PC-9 (cell line): ENCODE measurements around the gene OGG1. TPM values are rescaled to one million over a fixed set of nuclear protein-coding genes. Genes with fewer than 3 reads are reported as not detected.

Experiments used
- BruUV-seq: library from RNA; stranded (reverse); fragments of 400-500 nt; replicated peaks from 2 replicates; lab custom pipeline; 2021; lab: Mats Ljungman, UMichigan
- CTCF ChIA-PET: fragments of 300-600 bp; sonication (Branson Sonifier 250); formaldehyde crosslinking; loops from one replicate; lab custom pipeline; 2022; ENCODE audit warnings: antibody characterized with exemption; lab: Charles Lee
- POLR2A ChIA-PET: fragments of 300-600 bp; sonication (Branson Sonifier 250); formaldehyde crosslinking; loops from one replicate; lab custom pipeline; 2022; ENCODE audit warnings: antibody characterized with exemption; ENCODE audit not compliant: unreplicated experiment; lab: Charles Lee
- DNase-seq, 2 experiments: peaks; one replicate each; pipeline versions ENCODE4 v3.0.0 to v3.0.0-alpha.2; 2015 to 2022; ENCODE audit warnings: mixed read lengths in 1 of 2
- H2AFZ ChIP-seq: fragments of 200-600 bp; sonication (generic); 2 replicates; pipeline ENCODE4 v1.8.1; 2017; ENCODE audit warnings: antibody characterized with exemption
- H3F3A ChIP-seq: fragments of 200-600 bp; sonication (generic); 2 replicates; pipeline ENCODE4 v1.8.1; 2017; ENCODE audit warnings: antibody characterized with exemption, mild to moderate bottlenecking, low read depth; ENCODE audit not compliant: insufficient read depth
- H3K27ac ChIP-seq: fragments of 200-600 bp; sonication (generic); 2 replicates; pipeline ENCODE4 v1.6.1; 2016; ENCODE audit warnings: mixed run types
- H3K27me3 ChIP-seq: fragments of 200-600 bp; sonication (generic); 2 replicates; pipeline ENCODE4 v1.6.1; 2016; ENCODE audit warnings: low read depth, mixed run types; ENCODE audit not compliant: insufficient read depth
- H3K36me3 ChIP-seq: fragments of 200-600 bp; sonication (generic); 2 replicates; pipeline ENCODE4 v1.6.1; 2016; ENCODE audit warnings: low read depth, mixed run types
- H3K4me1 ChIP-seq: fragments of 200-600 bp; sonication (generic); replicated peaks from 2 replicates; pipeline ENCODE4 v1.6.1; 2016; ENCODE audit warnings: mixed run types; ENCODE audit not compliant: insufficient read depth
- H3K4me2 ChIP-seq: fragments of 200-600 bp; sonication (generic); 2 replicates; pipeline ENCODE4 v1.6.1; 2017; ENCODE audit warnings: mixed run types
- H3K4me3 ChIP-seq: fragments of 200-600 bp; sonication (generic); 2 replicates; pipeline ENCODE4 v1.6.1; 2016; ENCODE audit warnings: mixed run types
- H3K79me2 ChIP-seq: fragments of 200-600 bp; sonication (generic); 2 replicates; pipeline ENCODE4 v1.6.1; 2017; ENCODE audit warnings: low read depth, mixed run types
- H3K9me2 ChIP-seq: fragments of 200-600 bp; sonication (generic); 2 replicates; pipeline ENCODE4 v1.8.1; 2017; ENCODE audit warnings: mild to moderate bottlenecking; ENCODE audit not compliant: insufficient read depth
- H3K9me3 ChIP-seq: fragments of 200-600 bp; sonication (generic); 2 replicates; pipeline ENCODE4 v1.8.1; 2016; ENCODE audit warnings: low read depth; ENCODE audit not compliant: insufficient read depth
- H4K20me1 ChIP-seq: fragments of 200-600 bp; sonication (generic); 2 replicates; pipeline ENCODE4 v1.8.1; 2017; ENCODE audit not compliant: insufficient read depth
- EZH2 ChIP-seq: fragments of 200-600 bp; sonication (generic); IDR thresholded peaks from 2 replicates; pipeline ENCODE4 v1.8.0; 2017; ENCODE audit warnings: antibody characterized with exemption, low read depth
- intact Hi-C: fragments of 100-400 bp; cut with micrococcal nuclease; formaldehyde crosslinking; loops from one replicate; pipeline ENCODE4 v1.10.0; 2022; ENCODE audit not compliant: unreplicated experiment
- total RNA-seq: library from RNA; stranded (reverse); gene quantifications from 2 replicates; pipeline ENCODE4 v1.2.3, GENCODE V29; 2021
- TF ChIP-seq, protein P1 (sequence below): fragments of 200-600 bp; sonication (generic); conservative IDR thresholded peaks from 2 replicates; pipeline ENCODE4 v1.6.1; 2017; ENCODE audit warnings: mixed run types, antibody characterized with exemption, mild to moderate bottlenecking, moderate library complexity

OGG1 gene
- total RNA-seq, 1 experiment from 2014 or later = 22.1 TPM

DNA sequence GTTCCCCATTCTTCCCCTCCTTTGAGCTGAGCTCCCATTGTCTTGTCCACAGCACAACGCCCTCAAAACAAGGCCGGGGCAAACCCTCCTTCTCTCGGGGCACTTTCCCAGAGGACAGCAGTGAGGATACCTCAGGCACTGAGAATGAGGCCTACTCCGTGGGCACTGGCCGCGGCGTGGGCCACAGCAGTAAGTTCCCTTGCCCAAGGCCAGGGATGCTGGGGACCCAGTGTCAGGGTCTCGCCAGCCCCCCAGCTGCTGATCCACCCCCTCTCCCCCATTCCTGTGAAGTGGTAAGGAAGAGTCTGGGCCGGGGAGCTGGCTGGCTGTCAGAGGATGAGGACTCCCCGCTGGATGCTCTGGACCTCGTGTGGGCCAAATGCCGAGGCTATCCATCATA, 4.2 kb upstream of the OGG1 start:
- Histone ChIP-seq H3F3A (peaks cover 20% of the 10 kb centered on the region), H3K4me2 (no peak overlapping the region), H3K79me2 (peaks cover under 1% of the 10 kb centered on the region; the same call in 1 of the 2 replicates), H2AFZ (no peak overlapping the region), H3K36me3 (0 out of 2 replicates have a peak, but pooled peaks cover 9% of the 10 kb centered on the region), H3K4me1 (peaks cover 7% of the 10 kb centered on the region), H3K27me3 (no peaks in the 10 kb centered on the region), H4K20me1 (peaks cover 2% of the 10 kb centered on the region; the same call in 1 of the 2 replicates), H3K9me3 (no peaks in the 10 kb centered on the region), H3K4me3 (no peak overlapping the region), H3K27ac (no peak overlapping the region), H3K9me2 (no peaks in the 10 kb centered on the region)
- TF ChIP-seq EZH2 = no peak
- TF ChIP-seq, protein P1, sequence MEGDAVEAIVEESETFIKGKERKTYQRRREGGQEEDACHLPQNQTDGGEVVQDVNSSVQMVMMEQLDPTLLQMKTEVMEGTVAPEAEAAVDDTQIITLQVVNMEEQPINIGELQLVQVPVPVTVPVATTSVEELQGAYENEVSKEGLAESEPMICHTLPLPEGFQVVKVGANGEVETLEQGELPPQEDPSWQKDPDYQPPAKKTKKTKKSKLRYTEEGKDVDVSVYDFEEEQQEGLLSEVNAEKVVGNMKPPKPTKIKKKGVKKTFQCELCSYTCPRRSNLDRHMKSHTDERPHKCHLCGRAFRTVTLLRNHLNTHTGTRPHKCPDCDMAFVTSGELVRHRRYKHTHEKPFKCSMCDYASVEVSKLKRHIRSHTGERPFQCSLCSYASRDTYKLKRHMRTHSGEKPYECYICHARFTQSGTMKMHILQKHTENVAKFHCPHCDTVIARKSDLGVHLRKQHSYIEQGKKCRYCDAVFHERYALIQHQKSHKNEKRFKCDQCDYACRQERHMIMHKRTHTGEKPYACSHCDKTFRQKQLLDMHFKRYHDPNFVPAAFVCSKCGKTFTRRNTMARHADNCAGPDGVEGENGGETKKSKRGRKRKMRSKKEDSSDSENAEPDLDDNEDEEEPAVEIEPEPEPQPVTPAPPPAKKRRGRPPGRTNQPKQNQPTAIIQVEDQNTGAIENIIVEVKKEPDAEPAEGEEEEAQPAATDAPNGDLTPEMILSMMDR = no peak
- no TSS peak for BruUV-seq
- CTCF ChIA-PET = no interaction called here
- no peak for DNase-seq
- intact Hi-C loops = loop anchor here (10.0 kb wide), 1 partner anchor 579 kb away; the partner anchor contains the start of gene SEC13
- POLR2A ChIA-PET = no interaction called here

DNA sequence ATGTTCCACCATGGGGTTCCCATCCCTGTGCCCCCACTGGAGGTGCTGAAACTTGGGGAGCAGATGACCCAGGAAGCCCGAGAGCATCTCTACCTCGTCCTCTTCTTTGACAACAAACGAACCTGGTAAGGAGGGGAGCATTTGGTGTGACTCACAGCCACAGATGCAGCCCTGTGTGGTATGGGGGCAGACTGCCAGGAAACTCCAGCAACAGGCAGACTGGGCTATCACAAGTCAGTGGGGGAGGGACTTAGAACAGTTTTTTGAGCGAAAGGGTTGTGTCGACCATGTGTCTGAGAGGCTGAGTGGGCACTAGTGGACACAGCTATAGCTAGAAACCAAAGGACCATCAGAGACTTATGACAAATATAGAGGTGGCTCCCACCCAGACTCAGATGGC, 3.4 kb upstream of the OGG1 start:
- no peaks in the 10 kb centered on the region for H3K27me3 ChIP-seq
- peaks cover 14% of the 10 kb centered on the region for H3K4me1 ChIP-seq
- H3K36me3 ChIP-seq = 0 out of 2 replicates have a peak, but pooled peaks cover 6% of the 10 kb centered on the region
- H2AFZ ChIP-seq = no peak overlapping the region
- POLR2A ChIA-PET = interaction anchor here (0.6 kb wide), 1 partner anchor 62 kb away, joined by 3 read pairs; no protein-coding TSS in a partner anchor
- no peak overlapping the region for H3K4me3 ChIP-seq
- intact Hi-C loops = loop anchor here (10.0 kb wide), 1 partner anchor 578 kb away; the partner anchor contains the start of gene SEC13
- H3K4me2 ChIP-seq = no peak overlapping the region
- CTCF ChIA-PET = no interaction called here
- no peaks in the 10 kb centered on the region for H3K9me3 ChIP-seq
- no peak for DNase-seq
- BruUV-seq = no TSS peak
- no peaks in the 10 kb centered on the region for H4K20me1 ChIP-seq
- peaks cover 20% of the 10 kb centered on the region for H3F3A ChIP-seq
- peaks cover 8% of the 10 kb centered on the region; the same call in 1 of the 2 replicates for H3K79me2 ChIP-seq
- no peak for TF ChIP-seq EZH2
- TF ChIP-seq, protein P1 = no peak
- no peak overlapping the region for H3K27ac ChIP-seq
- no peaks in the 10 kb centered on the region for H3K9me2 ChIP-seq

DNA sequence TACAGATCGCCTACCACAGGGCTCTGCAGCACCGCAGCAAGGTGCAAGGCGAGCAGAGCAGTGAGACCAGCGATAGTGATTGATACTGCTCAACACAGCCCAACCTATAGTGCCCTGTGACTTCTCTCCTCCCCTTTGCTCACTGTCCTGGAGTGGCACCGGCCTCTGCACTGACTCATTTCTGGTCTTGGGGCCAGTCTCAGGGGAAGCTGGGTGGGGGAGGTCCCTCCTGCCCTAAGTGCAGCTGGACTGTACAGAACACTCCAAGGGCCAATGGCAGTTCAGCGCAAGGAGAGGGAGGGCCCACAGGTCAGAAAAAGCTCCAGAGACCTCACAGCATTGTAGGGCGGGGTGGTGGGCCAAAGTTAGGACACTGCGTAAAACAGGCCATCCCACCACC, 2.5 kb upstream of the OGG1 start:
- 0 out of 2 replicates have a peak, but pooled peaks cover 10% of the 10 kb centered on the region for H3K36me3 ChIP-seq
- peaks cover 20% of the 10 kb centered on the region for H3F3A ChIP-seq
- DNase-seq = no peak
- no peak overlapping the region for H2AFZ ChIP-seq
- H4K20me1 ChIP-seq = no peaks in the 10 kb centered on the region
- no peak for TF ChIP-seq EZH2
- TF ChIP-seq, protein P1 = no peak
- no peak overlapping the region for H3K27ac ChIP-seq
- no peak overlapping the region for H3K4me2 ChIP-seq
- peaks cover 14% of the 10 kb centered on the region for H3K4me1 ChIP-seq
- POLR2A ChIA-PET = interaction anchor here (0.6 kb wide), 1 partner anchor 61 kb away, joined by 3 read pairs; no protein-coding TSS in a partner anchor
- peaks cover 10% of the 10 kb centered on the region; the same call in 1 of the 2 replicates for H3K79me2 ChIP-seq
- no TSS peak for BruUV-seq
- H3K9me2 ChIP-seq = no peaks in the 10 kb centered on the region
- no peak overlapping the region for H3K4me3 ChIP-seq
- H3K9me3 ChIP-seq = no peaks in the 10 kb centered on the region
- intact Hi-C loops = loop anchor here (10.0 kb wide), 1 partner anchor 578 kb away; the partner anchor contains the start of gene SEC13
- CTCF ChIA-PET = no interaction called here
- no peaks in the 10 kb centered on the region for H3K27me3 ChIP-seq
